ENCODE data around the gene TBC1D22A. TPM values are rescaled to one million over a fixed set of nuclear protein-coding genes. Genes with fewer than 3 reads are reported as not detected.

The TBC1D22A gene
- total and polyA plus RNA-seq, 9 of the 15 experiments (the other 6 are each of a cell fraction or from before 2014, with no cell fraction given) = 0.20 to 11.5 (median 5.2) TPM

DNA sequence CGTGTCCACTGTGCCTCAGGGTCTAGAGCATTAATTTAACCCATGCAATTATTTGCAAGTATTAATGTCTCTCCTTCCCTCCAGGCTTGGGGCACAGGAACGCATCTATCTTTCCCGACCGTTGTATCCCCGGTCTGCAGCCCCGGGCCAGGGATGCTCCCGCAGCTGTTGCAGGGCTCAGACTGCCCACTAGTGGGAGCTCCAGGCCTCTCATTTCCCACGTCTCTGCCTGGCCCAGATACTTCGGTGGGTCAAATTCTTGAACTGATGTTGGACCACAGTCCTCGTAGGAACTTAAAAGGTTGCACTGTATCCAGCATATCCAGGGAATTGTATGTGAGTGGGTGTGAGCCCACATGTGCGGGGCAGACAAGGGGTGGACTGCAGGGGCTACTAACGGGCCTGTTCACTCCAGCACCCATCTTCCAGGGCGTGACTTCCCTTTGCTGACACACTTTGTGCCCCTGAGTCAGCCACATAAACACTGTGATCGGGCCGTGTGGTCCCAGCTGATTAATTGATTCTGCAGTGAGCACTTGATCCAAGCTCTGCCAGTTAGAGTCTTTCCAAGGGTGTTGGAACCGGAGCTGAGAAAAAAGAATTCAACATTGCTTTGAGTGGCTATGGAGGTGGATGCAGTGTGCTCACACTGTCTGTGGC, 451.3 kb downstream of the TBC1D22A start (continued):
- no peak for TF ChIP-seq RFX7 (CRISPR knock-in tag; IDR thresholded peaks at IDR 0.05)

DNA sequence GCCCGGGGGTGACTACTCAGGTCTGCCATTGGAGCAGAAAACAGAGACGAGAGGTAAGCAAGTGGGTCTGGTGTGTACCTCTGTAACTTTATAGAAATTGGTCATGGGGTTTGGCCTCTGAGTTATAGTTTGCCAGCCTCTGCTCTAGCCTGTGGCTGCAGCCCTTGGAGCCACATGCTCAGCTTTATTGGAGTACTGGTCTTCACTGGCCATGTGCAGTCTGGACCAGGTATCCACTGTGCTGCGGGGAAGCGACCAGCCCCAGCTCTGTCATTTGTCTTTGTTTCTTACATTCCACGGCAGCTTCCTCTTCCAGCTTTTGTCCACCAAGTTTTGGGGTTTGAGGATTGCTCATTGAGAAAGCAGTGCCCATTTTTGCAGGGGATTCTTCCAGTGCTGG, 453.4 kb downstream of the TBC1D22A start:
- Histone ChIP-seq H3K79me2 (ENCODE audit: control insufficient read depth, insufficient read depth, low read length) (no peaks in the 10 kb centered on the region), H3K4me3 (no peak overlapping the region), H3K4me2 (ENCODE audit: insufficient read depth, low read length) (no peak overlapping the region), H3K9me3 (replicated peaks; ENCODE audit: control insufficient read depth, insufficient read depth, low read depth, low read length) (no peaks in the 10 kb centered on the region), H3K9ac (ENCODE audit: insufficient read depth in 1 of 2, low read depth in 2 of 2, low read length in 2 of 2) (no peak overlapping the region), H4K20me1 (replicated peaks; ENCODE audit: control insufficient read depth, insufficient read depth, low read length) (no peaks in the 10 kb centered on the region; the same call in 1 of the 2 replicates), H3K27me3 (ENCODE audit: control insufficient read depth in 2 of 2, insufficient read depth in 2 of 2, low read length in 2 of 2) (peaks cover 0 to 6% of the 10 kb centered on the region in 2 experiments; a peak in 1 of 5 replicates), H3K4me1 (replicated peaks in 1 of 2; ENCODE audit: control insufficient read depth in 2 of 2, insufficient read depth in 2 of 2, low read length in 2 of 2) (no peaks in the 10 kb centered on the region), H3K9me1 (ENCODE audit: control insufficient read depth, insufficient read depth, low read length) (no peaks in the 10 kb centered on the region), H2AFZ (ENCODE audit: low read depth, low read length) (no peak overlapping the region), H3K36me3 (ENCODE audit: control insufficient read depth, insufficient read depth, low read length) (no peaks in the 10 kb centered on the region), H3K27ac (ENCODE audit: extremely low read depth, low read depth, low read length) (no peak overlapping the region)
- no TSS peak for BruUV-seq (replicated peaks)
- DNase-seq (ENCODE audit: extremely low read depth in 1 of 4, low spot score in 3 of 4) (no peak), ATAC-seq (no peak), FAIRE-seq (no peak)
- TF ChIP-seq DMBX1 (CRISPR knock-in tag; IDR thresholded peaks at IDR 0.05; ENCODE audit: borderline replicate concordance) = no peak
- TF ChIP-seq SMARCE1 (IDR thresholded peaks at IDR 0.05) = no peak
- no peak for TF ChIP-seq MYBL2 (IDR thresholded peaks at IDR 0.05; ENCODE audit: low read depth)
- TF ChIP-seq MYBL2 (CRISPR knock-in tag; IDR thresholded peaks at IDR 0.05; ENCODE audit: borderline replicate concordance) = no peak
- TF ChIP-seq, protein P1, sequence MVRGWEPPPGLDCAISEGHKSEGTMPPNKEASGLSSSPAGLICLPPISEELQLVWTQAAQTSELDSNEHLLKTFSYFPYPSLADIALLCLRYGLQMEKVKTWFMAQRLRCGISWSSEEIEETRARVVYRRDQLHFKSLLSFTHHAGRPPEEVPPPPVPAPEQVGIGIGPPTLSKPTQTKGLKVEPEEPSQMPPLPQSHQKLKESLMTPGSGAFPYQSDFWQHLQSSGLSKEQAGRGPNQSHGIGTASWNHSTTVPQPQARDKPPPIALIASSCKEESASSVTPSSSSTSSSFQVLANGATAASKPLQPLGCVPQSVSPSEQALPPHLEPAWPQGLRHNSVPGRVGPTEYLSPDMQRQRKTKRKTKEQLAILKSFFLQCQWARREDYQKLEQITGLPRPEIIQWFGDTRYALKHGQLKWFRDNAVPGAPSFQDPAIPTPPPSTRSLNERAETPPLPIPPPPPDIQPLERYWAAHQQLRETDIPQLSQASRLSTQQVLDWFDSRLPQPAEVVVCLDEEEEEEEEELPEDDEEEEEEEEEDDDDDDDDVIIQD (CRISPR knock-in tag; IDR thresholded peaks at IDR 0.05) = no peak
- TF ChIP-seq TAL1 (IDR thresholded peaks at IDR 0.05) = no peak
- no peak for TF ChIP-seq PTRF (tag; IDR thresholded peaks at IDR 0.05)
- TF ChIP-seq ESRRA (IDR thresholded peaks at IDR 0.05; ENCODE audit: borderline replicate concordance, low read depth) = no peak
- no peak for TF ChIP-seq BHLHE40 (IDR thresholded peaks at IDR 0.05; ENCODE audit: low read length)
- ChIA-PET CTCF (ENCODE audit: low intra/inter-chr PET ratio) (no interaction called here), POLR2A (no interaction called here)
- intact Hi-C loops (cut with micrococcal nuclease) (loop anchor here (10.0 kb wide), 1 partner anchor 619 kb away; no protein-coding TSS in a partner anchor), in situ Hi-C loops (cut with MboI) (no loop called here)
- WGBS (ENCODE audit: insufficient coverage, low coverage, missing lambda C conversion rate) = 2% methylated on average over 5 of the region's 5 CpGs

Data from K562 (cell line).